C4-2B (cell line): ENCODE data around the gene PTCH1.

Experiments
- ZFX ChIP-seq: fragments of 450-650 bp; IDR thresholded peaks from 2 replicates; pipeline ENCODE4 v1.6.1; 2017
- TF ChIP-seq, protein P1 (sequence below): fragments of 450-650 bp; conservative IDR thresholded peaks from 2 replicates; pipeline ENCODE4 v1.5.1; 2017; ENCODE audit warnings: mild to moderate bottlenecking

DNA sequence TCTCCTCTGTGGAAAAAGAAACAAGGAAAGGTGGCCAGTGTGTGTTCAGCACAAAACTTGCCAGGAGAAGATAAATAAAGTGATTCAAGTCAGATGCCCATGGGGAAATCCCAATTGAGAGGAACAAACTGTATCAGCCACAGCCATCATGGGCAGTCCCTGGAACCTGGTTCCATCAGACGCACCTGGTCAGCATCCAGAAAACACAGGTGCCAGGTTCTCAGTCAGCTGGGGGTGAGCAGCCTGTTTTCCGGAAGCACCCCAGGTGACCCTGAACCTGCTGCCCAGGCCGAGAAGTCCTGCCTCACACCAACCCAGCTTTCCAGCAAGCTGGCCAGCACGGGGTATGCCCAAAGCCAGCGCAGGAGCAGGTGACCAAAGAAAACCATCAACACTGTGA lies 30.5 kb downstream of the PTCH1 start:
- TF ChIP-seq, protein P1, sequence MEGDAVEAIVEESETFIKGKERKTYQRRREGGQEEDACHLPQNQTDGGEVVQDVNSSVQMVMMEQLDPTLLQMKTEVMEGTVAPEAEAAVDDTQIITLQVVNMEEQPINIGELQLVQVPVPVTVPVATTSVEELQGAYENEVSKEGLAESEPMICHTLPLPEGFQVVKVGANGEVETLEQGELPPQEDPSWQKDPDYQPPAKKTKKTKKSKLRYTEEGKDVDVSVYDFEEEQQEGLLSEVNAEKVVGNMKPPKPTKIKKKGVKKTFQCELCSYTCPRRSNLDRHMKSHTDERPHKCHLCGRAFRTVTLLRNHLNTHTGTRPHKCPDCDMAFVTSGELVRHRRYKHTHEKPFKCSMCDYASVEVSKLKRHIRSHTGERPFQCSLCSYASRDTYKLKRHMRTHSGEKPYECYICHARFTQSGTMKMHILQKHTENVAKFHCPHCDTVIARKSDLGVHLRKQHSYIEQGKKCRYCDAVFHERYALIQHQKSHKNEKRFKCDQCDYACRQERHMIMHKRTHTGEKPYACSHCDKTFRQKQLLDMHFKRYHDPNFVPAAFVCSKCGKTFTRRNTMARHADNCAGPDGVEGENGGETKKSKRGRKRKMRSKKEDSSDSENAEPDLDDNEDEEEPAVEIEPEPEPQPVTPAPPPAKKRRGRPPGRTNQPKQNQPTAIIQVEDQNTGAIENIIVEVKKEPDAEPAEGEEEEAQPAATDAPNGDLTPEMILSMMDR, result no peak
- no peak for TF ChIP-seq ZFX
